ENCODE measurements around the gene HARS2.
"Not testable (repeated sequence)": the region's sequence is repeated elsewhere in the genome, so short reads cannot be mapped to it uniquely, and the experiment has no call there.

HARS2 gene

DNA sequence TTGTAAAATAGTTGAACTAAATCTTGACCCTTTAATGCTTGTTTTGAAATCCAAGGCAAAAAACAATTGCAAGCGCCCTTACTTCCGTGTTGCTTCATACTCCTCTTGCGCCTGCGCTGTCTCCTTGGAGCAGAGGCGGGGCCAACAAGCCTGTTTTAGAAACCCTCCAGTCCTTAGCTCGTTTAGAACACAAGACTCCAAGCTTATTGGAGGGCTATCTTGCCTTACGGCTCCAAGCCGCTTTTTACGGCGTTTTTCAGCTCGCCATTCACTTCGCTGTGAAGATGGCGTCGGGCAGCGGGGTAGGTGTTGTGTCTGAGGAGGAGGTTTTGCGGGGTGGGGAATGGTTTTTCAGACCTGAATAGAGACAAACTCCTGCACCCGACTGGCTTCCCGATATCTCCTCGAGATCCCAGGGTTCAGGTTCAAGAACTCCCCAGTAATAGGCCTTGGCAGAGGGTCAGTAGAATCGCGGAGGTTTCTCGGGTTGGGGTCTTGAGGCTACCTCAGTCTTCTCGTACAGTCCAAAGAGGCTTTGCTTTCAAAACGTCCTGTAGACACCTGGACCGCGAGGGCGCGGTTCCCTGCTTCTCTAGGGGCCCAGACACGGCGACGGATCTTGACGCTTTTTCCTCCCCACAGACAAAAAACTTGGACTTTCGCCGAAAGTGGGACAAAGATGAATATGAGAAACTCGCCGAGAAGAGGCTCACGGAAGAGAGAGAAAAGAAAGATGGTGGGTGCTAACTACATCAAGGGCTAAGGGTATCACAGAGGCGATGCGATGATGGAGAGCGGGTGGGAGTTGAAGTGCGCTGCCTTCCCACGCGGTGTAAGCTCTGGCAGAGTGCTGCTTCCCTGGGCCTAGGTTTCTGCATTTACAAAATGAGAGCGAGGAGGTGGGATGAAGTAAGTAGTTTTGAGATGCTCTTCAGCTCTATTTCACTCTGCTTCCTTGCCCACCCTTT lies 9.2 kb downstream of the HARS2 start, which contains the start of gene ZMAT2:
Gene ZMAT2, plus strand, starts transcription at position 271 of the 968 bp plus-strand sequence. Its CDS starts 14 bp downstream, at position 285.
- DNase-seq: peak; percentile 85

- DNase-seq: no peak
Observed at GRCh38 chr5:140707812-140708211, 16.6 kb downstream of the HARS2 start.

- not testable (repeated sequence) for DNase-seq
Observed at GRCh38 chr5:140708787-140709186, 17.5 kb downstream of the HARS2 start.

DNA sequence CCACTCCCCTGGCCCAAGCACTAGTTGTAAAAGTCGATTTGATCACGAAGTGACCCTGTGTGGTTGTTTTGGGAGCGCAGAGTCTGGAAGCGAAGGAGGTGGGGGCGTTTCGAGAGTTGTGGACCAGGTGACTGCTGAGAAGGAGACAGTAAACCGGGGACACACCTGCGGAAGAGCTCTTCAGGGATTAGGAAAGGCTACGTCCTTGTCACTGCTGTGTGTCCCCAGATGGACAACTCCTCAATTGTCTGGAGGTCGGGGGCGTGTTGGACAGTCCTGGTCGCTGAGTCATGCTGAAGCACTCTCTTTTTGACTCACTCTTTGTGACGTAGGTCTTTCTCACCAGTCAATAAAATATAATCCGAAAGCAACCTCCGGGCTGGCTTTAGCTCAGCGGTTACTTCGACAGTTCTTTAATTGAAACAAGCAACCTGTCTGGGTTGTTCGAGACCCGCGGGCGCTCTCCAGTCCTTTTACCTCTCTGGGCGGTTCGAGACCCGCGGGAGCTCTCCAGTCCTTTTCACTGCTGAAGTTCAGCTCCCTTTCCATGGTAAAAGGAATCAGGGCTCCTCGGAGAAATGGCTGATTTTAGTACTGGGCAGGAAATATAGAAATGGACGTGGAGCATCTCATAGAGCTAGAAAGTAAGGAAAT lies 19.8 kb downstream of the HARS2 start:
- DNase-seq: peak; percentile 81

DNA sequence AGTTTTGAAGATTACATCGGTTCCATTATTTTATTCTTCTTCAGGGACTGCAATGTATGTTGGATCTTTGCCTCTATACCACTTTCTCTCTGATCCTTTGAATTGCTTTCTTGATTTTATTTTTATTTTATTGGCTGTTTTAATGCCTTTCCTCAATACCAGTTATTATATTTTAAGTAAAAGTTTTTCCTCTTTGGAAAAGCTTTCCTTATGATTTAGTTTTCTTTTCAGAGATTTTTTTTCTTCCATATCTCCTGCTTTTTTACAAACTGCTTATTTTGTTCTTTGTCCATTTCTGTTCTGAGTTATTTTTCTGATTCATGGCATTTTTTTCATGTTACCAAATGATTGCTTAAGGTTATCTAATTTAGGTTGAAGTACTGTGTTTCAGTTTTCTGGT lies 20.5 kb downstream of the HARS2 start:
- DNase-seq: no peak

- no peak for DNase-seq
Observed at GRCh38 chr5:140713562-140714094, 22.4 kb downstream of the HARS2 start.

- not testable (repeated sequence) for DNase-seq
Observed at GRCh38 chr5:140716238-140716637, 25.0 kb downstream of the HARS2 start.

DNA sequence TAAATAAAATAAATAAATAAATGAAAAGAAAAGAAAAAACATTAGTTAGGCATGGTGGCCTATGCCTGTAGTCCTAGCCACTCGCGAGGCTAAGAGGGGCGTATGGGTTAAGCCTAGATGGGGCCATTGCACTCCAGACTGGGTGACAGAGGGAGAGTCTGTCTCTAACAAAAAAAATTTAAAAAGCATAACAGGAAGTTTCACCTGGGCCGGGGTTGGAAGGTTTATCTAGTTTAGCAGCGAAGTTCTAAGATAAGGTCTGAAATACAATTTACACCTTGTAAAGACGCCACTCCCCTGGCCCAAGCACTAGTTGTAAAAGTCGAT lies 27.0 kb downstream of the HARS2 start:
- no peak for DNase-seq

DNA sequence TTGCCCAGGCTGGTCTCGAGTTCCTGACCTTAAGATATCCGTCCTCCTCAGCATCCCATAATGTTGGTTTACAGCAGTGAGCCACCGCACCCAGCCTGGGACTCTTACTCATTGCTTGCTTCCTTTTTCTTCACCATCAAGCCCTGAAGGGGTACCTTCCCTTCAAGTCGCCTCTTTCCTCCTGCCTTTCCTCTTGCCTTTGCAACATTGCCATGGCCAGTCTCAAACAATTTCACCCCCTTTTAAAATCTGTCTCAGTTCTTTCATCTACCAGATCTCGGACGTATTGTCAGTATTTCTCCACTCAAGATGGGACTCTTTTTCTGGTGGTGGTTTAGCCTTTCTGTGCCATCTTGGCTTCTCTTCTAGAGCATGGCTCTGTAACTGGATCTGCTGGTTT lies 29.5 kb downstream of the HARS2 start:
- not testable (repeated sequence) for DNase-seq

GRCh38 chr5:140721395-140721794 lies 30.1 kb downstream of the HARS2 start:
- not testable (repeated sequence) for DNase-seq

DNA sequence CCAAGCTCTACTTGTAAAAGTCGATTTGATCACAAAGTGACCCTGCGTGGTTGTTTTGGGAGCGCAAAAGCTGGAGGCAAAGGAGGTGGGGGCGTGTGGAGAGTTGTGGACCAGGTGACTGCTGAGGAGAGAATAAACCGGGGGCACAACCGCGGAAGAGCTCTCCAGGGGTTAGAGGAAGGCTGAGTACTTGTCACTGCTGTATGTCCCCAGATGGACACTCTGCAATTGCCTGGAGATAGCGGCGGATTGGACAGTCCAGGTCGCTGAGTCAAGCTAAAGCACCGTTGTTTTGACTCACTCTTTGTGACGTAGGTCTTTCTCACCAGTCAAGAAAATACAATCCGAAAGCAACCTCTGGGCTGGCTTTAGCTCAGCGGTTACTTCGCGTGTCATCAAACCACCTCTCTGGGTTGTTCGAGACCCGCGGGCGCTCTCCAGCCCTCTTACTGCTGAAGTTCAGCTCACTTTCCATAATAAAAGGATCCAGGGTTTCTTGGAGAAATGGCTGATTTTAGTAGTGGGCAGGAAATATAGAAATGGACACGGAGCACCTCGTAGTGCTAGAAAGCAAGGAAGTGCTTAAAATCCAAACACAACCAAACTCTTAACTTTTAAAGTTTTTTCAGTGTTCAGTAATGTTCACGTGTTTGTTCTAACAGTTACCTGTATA lies 34.7 kb downstream of the HARS2 start:
- DNase-seq: peak; percentile 73

DNA sequence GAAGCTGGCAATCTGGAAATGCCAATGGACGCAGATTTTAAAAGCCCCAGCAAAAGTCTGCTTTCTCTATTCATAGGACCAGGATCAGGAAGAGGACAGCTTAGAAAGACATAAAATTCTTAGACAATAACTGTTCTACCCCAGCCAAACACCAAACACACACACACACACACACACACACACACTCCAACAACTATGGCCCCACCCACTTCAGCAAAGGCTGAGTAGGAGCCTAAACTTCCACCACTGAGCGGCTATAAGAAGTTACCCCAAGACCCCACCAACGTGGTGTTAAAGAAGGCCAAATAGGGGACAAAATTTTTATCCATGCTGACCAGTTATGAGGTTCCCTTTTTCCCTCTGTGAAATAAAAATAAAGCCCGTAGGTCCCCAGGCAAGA lies 41.8 kb downstream of the HARS2 start:
- DNase-seq: no peak

DNA sequence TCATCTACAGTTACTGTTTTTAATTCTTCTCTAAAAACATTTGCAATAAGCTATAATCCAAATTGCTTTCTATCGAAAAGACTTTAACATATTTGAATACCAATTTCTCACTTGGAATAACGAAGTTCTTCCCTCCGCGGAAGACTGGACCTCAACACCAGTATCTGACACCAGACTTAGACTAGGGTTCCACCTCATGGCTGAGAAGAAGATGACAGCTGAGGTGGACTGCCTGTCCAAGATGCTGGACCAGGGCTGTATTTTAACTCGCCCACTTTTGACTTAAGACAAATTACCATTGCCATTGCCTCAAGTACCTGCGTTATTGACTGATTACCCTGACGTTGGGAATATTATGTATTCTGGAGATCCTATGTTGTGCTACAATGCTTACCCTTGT lies 43.1 kb downstream of the HARS2 start:
- no peak for DNase-seq

- no peak for DNase-seq
Observed at GRCh38 chr5:140737486-140737885, 46.2 kb downstream of the HARS2 start.

- DNase-seq: no peak
Observed at GRCh38 chr5:140741967-140742366, 50.7 kb downstream of the HARS2 start.
